Left hindlimb (tissue), 1 donor: ENCODE measurements around the gene ACAP2.
"Not testable (repeated sequence)": the region's sequence is repeated elsewhere in the genome, so short reads cannot be mapped to it uniquely, and the experiment has no call there.

ENCODE experiments used
- DNase-seq: peaks from one replicate; pipeline ENCODE4 v3.0.0-alpha.2; 2018

The ACAP2 gene

DNA sequence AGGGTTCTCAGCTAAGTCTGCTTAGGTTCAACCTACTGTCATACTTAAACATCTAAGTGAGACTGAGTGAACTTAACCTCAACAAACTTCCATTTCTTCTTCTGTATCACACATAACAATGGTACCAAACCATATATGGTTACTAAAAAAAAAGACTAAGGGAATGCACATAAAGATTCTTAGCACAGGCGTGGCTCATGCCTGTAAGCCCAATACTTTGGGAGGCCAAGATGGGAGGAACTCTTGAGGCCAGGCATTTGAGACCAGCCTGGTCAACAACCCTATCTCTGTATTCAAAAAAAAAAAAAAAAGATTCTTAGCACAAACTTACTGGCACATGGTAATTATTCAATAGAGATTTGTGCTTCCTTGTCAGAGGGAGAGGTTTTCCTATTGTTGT, 57.9 kb downstream of the ACAP2 start:
- no peak for DNase-seq

DNA sequence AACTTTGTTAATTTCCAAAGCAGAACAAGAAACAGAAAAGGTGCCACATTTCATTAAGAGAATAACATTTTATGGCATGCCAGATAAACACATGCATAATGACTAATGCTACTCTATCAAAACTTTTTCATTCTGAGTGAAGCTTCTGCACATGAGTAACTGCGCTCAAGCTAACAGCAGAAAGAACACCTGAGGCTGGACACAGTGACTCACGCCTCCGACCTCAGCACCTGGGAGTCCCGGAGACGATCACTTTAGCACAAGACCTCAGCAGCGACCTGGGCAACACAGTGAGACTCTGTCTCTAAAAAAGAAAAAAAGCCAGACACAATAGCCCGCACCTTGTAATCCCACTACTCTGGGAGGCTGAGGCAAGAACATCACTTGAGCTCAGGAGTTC, 70.6 kb downstream of the ACAP2 start:
- DNase-seq: no peak

DNA sequence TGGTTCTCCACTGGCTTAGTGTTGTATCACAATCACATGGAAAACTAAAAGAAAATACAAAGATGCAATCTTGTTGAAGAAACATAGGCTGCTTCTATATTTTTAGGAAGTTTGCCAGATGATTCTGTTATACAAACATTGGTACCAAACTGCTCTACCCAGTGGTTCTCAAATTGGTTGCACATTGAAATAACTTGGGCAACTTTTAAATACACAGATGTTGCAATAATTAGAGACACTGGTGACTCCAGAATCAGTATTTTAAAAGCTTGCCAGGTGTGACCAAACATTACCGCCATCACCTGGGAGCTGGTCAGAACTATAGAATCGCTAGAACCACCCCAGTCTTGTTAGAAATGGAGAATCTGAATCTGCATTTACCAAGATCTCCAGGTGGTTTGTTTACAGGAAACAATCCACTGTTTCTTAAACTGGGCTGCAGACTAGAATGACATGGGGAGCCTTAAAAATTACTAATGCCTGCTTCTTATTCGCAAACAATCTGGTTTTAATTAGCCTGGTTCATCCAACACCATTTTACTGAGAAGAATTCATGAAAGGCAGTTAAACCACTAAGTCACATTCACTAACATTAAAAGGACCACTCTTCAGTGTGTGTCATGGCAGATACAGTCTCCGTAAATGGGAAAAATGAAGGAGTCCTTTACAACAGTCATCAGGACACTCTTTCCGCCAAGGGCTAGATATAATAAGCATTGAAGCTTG, 76.5 kb downstream of the ACAP2 start:
- no peak for DNase-seq

DNA sequence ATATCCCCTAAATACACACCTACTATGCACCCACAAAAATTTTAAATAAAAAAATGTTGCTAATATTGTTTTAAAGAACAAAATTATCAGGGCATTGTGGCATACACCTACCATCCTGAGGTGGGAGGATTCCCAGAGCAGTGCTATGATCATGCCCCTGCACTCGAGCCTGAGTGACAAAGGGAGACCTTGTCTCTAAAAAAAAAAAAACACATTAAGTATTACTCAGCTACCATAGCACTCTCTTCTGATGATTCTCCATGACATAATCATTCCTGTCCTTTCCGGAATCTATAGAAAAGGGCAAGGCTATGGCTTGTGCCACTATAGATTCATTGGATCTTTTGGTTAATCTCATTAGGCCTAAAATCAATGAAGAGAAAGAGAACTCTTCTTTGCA, 77.4 kb downstream of the ACAP2 start:
- no peak for DNase-seq

DNA sequence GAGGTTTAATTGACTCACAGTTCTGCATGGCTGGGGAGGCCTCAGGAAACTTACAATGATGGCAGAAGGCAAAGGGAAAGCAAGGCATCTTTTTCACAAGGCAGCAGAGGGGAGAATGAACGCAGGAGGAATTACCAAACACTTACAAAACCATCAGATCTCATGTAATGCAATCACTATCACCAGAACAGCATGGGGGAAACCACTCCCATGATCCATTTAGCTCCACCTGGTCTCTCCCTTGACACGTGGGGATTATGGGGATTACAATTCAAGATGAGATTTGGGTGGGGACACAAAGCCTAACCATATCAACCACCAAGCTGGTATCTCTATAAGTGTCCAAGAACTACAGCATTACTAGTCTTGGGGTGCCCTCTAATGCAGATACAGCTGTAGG, 85.0 kb downstream of the ACAP2 start:
- not testable (repeated sequence) for DNase-seq

DNA sequence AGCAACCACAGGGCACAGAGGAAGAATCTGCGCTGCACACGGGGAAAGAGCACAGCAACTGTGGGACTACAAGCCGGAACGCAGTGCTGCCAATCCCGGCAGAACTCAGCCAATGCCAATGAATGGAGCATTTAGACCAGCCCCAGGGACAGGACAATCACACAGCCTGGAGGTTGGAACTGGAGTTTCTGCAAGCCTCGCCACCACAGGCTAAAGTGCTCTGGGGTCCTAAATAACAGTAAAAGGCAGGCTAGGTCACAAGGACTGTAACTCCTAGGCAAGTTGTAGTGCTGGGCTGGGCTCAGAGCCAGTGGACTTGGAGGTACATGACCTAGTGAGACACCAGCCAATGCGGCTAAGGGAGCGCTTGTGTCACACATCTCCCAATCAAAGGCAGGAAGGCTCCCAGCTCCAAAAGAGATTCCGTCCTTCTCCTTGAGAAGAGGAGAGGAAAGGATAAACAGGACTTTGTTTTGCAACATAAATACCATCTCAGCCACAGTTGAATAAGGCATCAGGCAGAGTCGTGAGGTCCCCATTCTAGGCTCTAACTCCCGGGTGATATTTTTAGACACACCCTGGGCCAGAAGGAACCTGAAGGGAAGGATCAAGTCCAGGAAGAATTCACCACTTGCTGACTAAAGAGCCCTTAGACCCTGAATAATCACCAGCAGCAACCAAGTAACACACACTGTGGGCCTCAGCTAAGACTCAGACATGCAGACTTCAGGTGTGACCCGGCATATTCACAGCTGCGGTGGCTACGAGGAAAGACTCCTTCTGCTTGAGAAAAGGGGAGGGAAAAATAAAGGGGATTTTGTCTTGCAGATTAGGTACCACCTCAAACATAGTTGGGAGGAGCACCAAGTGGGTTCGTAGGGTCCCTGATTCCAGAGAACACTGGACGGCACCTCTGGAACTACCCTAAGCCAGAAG, 86.4 kb downstream of the ACAP2 start:
- no peak for DNase-seq

DNA sequence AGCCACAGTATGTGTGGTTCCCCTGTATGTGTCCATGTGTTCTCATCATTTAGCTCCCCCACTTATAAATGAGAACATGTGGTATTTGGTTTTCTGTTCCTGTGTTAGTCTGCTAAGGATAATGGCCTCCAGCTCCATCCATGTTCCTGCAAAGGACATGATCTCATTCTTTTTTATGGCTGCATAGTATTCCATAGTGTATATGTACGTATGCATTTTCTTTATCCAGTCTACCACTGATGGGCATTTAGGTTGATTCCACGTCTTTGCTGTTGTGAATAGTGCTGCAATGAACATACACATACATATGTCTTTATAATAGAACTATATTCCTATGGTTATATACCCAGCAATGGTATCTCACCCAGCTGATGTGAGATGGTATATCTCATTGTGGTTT, 88.8 kb downstream of the ACAP2 start:
- not testable (repeated sequence) for DNase-seq

DNA sequence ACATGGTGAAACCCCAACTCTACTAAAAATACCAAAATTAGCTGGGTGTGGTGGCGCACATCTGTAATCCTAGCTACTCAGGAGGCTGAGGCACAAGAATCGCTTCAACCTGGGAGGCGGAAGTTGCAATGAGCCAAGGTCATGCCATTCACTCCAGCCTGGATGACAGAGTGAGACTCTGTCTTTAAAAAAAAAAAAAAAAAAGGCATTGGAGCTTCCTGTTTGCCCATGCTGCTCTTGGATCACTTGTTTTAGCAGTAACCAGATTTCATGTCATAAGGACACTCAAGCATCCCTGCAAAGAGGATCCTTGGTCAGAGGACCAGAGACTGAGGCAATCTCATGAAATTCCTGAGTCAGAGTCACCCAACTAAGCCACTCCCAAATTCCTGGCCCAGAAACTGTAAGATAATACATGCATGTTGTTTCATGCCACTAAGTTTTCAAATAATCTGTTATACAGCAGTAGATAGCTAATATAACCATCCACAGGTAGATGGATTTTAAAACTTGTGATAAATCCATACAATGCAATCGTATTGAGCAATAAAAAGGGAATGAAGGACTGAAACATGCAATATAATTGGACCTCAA, 89.8 kb downstream of the ACAP2 start:
- no peak for DNase-seq

DNA sequence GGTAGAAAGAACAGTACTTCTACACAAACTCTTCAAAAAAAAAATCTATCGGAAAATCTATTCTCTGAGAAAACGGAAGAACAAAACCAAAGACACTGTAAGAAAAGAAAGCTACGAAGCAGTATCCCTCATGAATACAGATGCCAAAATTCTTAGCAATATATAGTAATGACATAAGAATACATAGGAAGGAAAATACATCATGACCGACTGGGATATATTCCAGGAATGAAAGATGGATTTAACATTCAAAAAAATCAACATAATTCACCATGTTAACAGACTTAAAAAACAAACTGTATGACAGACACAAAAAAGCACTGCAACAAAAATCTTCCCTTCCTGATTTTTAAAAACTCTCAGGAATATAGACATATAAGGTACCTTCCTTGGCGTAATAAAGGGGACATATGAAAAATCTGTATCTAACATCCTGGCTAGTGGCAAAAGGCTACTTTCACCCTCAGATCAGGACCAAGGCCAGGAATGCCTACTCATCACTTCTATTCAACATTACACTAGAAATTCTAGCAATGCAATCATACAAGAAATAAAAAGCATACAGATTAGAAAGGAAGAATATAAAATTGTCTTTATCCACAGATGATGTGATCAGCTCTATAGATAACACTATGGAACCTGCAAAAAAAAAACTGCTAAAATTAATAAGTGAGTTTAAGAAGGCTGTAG, 94.2 kb downstream of the ACAP2 start:
- DNase-seq: no peak

DNA sequence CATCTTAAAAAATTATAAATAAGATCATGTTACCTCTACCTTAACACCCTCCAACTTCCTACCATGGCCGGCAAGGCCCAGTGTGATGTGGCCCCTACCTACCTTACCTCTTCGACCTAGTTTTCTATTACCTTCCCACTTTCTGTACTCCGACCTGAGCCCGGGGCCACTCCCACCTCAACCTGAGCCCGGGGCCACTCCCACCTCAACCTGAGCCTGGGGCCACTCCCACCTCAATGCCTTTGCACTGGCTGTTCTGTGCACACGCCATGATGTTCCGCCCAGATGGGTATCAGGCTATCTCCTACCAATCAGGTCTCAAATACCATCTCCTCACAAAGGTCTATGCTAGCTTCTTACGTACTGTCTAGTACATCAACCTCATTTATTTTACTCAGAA, 105.1 kb downstream of the ACAP2 start:
- no peak for DNase-seq

DNA sequence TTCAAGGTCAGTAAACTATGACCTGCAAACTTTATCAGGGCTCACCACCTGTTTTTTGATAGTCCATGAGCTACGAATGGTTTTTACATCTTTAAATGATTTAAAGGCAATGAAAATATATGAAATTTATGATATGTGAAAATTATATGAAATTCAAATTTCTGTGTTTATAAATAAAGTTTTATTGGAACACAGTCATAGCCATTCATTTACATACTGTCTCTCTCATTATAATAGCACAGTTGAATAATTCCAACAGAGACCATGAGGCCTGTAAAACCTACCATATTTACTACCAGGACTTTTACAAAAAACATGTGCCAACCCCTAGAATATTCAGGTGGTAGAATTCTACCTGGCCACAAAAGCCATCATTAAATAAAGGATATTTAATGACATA, 107.9 kb downstream of the ACAP2 start:
- no peak for DNase-seq

DNA sequence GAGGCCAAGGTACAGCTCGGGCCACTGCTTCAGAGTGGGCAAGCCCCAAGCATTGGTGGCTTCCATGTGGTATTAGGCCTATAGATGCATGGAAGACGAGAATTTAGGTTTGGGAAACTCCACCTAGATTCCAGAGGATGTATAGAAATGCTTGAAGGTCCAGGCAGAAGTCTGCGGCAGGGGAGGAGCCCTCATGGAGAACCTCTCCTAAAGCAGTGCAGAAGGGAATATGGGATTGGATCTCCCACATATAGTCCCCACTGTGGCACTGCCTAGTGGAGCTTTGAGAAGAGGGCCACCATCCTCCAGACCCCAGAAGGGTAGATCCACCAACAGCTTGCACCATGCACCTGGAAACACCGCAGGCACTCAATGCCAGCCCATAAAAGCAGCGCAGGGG, 123.8 kb downstream of the ACAP2 start:
- no peak for DNase-seq

DNA sequence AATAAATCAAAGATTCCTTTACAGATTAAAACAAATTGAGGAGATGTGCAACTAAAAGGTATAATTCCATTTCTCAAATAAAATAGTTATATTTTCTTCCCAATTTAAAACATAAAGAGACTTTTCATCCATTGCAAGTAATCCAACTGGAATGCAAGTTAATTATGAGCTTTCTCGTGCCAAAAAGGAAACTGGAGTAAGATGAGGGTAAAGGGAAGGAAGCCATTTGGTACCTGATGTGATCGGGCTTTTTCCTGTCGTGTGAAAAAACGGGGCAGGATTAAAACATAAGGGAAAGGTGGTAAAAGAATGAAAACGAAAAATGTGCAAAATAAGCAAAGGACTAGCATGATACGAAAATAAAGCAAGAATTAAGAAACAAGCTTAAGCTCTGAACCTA, 130.1 kb downstream of the ACAP2 start:
- DNase-seq: no peak

DNA sequence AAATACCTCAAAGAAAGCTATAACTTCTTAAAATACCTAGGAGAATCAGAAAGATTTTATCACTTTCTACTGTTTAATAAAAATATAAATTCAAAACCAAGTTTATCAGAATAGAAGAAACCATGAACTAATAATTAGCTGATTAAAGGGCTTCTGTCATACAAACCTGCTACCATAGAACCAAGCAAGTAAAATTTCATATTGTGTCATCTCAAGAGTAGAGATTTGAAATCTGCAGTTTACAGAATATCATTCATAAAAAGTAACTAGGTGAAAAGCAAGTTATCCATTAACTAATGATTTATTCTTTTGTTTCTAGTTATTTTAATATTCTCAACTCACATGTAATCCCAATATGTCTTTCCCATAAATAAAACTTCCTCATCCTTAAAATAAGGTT, 135.1 kb downstream of the ACAP2 start:
- no peak for DNase-seq

DNA sequence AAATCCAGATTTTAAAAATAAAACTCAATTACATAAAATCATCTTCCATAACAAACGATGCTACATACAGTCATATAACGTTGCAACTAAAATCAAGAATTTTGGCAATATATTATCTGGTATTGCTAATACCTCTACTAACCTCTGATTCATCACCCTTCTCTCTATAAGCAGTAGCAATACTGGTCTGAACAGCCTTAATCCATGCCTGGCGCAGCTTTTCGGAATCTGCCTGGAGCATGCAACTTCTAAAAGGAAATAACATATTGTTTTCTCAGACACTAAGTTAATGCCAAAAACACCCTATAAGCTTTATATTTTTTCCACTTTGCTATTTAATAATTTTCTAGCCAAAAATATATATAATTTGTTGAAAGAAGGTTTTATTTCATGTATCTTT, 136.5 kb downstream of the ACAP2 start:
- no peak for DNase-seq

DNA sequence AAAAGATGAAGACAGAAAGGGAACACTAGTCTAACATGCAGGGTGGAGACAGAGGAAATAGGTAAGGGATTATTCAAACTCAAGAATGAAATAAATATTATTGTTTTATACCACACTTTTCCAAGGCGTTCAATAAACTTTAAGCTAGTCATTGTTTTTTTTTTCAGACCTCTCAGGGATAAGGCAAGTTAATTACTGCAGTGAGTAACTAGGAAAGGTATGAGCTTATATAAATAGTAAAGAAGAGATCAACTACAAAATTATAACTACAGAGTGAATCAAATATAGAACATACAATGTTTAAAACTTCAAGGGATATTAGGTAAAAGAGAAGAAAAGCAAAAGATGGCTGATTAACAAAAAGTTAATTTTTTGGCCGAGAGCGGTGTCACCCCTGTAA, 140.4 kb downstream of the ACAP2 start:
- DNase-seq: no peak

DNA sequence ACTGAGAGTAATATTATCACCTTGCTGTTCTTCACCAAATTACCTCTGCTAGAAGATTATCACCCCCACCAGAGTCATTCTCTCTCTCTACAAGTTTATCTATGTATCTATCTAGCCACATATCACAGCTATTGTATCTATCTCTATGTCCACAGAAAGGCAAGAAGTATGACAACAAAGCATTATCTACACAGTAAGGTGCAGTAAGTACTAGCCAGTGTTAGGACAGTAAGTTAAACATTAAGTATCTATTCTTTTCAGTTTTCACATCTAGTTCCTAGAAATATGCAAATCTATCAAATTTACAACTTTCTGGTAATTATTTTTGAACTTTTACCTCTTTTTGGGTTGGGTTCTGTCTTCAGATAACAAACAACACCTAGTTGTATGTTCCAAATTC, 145.4 kb downstream of the ACAP2 start:
- no peak for DNase-seq

DNA sequence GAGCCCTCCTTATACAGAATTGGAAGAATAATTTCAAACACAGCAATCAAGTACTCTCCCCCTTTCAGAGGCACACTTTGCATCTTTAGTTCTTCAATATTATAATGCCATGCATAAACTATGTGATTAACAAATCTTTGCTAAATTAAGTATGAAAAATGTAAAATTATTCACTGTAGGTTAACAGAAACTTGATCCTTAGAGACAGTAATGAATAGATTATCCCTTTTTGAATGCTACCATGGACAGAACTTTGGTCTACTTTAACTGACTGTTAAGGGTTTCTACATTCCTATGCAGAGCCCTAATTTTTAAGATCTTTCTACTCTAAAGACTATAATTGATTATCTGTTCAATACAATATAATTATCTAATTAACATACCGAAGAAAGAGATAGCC, 146.2 kb downstream of the ACAP2 start:
- DNase-seq: no peak

DNA sequence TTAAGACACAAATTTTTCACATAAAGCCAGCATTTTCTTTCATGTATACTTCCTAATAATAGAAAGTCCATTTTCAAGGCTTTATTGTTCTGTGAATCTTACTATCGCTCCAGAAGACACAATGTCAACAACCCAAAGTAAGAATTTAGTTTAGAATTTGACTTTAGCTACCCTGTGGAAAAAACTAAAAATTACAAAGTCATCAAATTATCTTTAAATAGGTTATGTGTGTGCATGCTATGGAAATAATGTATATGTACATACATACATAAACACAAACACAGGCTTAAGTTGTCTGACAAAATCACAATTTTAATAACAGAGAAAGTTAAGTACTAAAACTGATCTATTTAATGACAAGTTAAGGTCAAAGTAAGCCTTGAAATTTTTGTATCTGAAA, 151.7 kb downstream of the ACAP2 start:
- no peak for DNase-seq

DNA sequence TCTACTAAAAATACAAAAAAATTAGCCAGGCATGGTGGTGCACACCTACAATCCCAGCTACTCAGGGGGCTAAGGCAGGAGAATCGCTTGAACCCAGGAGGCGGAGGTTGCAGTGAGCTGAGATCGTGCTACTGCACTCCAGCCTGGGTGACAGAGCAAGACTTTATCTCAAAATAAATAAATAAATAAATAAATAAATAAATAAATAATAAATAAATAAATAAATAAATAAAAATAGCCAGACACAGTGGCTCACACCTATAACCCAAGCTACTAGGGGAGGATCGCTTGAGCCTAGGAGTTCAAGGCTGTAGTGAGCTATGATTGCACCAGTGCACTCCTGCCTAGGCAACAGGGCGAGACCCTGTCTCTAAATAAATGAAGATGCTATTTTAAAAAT, 152.2 kb downstream of the ACAP2 start:
- DNase-seq: not testable (repeated sequence)

DNA sequence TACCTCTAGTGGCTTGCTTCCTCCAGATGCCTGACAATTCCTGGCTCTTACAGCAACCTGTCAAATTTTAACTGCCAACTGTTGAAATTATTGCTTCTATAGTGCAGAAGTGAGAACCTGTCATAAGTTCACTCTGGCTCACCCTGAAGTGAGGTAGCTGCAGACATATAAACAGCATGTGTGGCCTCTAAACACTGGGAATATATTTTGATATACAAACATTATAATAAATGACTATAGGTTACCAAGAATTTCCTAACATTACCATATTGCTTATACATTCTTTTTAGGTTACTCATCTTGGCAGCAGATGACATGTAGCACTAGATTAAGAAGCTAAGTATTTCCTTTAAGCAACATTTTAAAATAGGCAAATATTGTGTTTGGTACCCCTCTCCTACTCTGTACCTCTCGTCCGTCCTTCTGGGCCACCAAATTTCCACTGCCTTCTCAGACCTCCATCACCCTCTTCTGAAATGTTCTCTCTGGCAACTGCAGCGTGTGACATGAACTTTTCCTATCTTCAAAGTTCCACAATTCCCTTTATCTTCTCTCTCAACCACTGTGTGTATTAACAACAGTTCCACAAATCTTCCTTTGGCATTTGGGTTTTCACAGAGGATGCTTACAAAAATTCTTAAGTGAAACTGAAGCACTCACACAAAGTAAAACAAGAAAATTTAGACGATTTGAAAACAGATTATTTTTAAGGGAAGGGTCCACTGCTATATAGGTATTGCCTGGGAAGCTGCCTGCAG, 156.5 kb downstream of the ACAP2 start:
- DNase-seq: no peak

DNA sequence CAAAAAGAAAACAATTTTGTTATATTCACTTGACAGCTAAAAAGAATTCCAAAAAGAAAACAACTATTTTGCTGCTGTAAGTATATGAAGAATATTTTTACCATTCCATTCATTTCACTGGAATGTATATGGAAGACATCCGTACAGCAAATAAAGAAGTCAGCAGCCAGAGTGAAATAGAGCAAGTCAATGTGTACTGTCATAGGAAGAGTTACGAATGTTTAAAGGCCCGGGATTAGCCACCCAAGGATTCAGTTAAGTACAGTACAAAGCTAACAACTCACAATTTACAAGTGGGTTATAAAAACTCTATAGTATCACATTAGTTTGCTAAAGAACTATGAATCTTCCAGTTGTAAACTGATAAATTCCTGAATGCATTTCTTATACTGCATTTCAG, 157.4 kb downstream of the ACAP2 start:
- DNase-seq: no peak

DNA sequence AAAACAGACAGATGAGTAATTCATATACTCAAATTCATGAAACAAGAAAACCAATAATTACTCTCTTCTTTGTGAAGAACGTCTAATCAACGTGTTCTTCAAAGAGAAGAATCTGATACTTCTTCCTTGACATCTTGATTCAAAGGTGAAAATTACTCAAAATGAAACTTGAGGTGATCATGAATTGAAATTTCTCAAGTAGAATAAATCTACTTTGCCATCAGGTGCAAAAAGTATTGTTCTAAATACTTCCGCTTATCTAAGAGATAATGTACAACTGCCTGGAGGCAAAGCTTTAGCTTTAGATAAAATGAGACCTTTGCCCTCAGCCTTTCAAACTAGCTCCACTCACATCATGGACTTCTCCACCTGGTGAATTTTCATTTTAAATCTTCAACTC, 158.0 kb downstream of the ACAP2 start:
- no peak for DNase-seq
